Dermis blood vessel endothelial cell (primary cell): Measurements from ENCODE around the gene TRHDE. TPM values are rescaled to one million over a fixed set of nuclear protein-coding genes. Genes with fewer than 3 reads are reported as not detected.

ENCODE experiments used
- DNase-seq: peaks from one replicate; pipeline ENCODE4 v3.0.0; 2010
- total RNA-seq: library from RNA; depleted of rRNA; stranded (reverse); fragments of >200 nt; gene quantifications from 2 replicates; pipeline ENCODE4 v1.2.3, GENCODE V29; 2014

Gene TRHDE
- total RNA-seq, 1 donor from 2014 or later = 0.51 TPM

DNA sequence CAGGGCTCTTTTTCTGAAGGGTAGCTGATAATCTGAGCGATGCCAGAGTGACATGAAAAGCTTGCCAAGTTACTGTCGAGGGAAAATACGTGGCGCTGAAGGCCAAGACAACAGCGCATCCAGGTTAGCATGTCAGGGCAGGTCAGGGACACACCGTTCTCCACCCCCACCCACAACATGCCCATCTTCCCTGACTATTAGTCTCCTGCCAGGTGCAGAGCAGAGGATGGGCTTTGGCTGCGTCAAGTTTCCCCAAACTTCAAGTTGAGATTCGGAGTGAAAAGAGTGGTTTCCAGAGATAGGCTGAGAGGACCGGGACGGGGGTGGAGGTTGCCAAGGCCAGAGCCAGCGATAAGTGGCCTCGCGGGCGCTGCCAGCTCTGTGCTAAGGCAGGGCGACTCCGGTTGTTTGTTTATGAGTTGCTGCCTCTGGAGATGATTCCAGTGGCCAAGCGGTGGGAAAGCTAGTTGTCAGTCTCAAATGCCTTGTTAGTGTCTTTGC lies 1.7 kb downstream of the TRHDE start:
- no peak for DNase-seq

DNA sequence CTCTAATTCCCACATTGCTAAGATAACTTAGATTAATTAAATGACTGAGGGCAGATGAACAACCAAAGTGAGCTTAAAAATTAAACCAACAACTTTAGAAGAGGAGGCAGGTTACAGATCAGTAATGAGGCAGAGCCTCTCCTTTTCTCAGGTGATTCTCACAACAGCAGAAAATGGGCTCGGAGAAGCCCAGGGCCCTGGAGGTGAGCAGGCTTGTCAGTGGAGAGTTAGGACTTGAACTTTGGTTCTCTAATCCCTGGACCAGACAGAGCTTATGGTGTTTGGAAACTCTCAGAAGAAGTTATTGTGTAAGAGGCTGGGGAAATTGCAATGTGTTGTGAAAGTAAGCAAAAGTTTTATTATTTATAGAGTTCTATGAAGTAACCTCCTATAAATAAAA lies 2.8 kb downstream of the TRHDE start:
- DNase-seq = no peak

DNA sequence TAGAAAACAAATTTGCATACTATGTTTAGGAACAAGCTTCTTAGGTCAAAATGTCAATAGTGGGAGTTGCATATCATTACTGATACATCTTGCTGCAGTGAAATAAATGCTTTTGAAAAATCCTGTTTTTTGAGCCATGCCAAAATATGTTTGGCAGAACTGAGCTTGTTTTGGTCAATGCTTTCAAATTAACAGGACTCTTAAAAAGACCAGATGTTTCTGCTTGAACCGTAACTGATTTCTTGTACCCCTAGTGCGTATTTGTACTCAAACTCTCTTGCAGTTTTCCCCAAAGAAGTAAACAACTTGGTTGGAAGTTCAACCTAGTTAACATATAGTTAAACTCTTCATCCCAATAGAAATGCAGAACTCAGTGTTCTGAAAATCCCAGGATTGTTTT lies 3.4 kb downstream of the TRHDE start:
- no peak for DNase-seq

DNA sequence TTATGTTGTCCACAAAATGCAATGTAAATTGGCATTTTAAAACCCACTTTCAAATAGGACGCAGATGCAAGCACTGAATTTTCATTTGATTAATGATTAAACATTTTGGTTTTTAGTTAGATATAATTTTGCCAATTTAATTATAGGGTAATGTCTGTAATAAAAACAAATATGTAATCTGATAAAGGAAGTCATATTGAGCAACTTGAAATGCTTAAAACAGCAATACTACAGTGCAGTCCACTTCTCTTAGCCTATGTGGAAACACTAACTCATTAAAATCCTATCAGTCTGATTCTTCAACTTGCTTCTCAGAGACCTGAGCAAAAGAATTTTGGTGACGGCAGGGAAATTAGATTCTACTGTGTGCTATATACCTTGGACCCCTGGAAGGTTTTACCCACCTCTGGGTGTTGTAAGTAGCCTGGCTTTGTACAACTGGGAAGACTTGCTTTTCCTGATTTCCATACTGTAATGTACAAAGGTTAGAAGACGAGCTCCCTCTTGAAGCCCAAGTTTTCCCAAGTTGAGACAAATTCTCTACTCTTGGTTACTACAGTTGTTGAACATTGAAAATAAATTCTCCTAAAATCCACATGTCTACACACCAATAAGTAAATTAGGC lies 4.1 kb downstream of the TRHDE start:
- DNase-seq = no peak

- no peak for DNase-seq
Measured at GRCh38 chr12:72277415-72277814, 5.2 kb downstream of the TRHDE start.

DNA sequence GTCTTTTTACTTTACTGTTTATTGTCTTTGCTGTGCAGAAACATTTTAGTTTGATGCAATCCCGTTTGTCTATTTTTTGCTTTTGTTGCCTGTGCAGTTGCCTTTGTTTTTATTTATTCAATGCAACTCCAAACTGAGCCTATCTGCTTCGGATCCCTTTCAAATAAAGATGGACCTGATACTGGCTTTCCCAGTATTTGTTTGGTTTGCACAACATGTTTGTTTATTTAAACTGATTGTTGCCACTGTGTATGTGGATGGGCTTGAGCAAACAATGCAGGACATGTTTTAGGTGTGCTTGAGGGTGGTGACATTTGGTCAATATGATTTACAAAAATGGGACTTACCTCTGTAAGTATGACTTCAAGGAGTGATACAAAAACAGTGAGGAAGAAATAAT lies 6.7 kb downstream of the TRHDE start:
- DNase-seq = no peak

- DNase-seq = no peak
Measured at GRCh38 chr12:72281126-72281525, 9.0 kb downstream of the TRHDE start.

GRCh38 chr12:72282721-72283120 lies 10.6 kb downstream of the TRHDE start:
- no peak for DNase-seq

DNA sequence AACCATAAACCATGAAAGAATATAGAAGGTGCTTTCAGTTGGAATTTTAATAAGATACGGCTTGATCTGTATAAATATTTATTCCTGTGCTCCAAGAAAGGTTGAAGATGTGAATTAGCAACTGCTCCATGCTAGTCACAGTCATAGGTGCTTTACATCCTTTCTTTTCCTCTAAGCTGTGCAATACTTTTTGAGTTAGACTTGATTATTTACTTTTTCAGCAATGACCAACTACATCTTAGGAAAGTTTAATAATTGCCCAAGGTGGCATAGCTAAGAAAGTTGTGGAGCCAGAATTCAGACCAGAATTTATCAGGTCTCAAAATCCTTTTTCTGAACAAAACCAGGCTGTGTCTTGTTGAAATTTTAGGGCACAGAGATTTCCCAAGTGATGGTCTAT lies 13.7 kb downstream of the TRHDE start:
- no peak for DNase-seq

- no peak for DNase-seq
Measured at GRCh38 chr12:72286526-72286925, 14.4 kb downstream of the TRHDE start.

DNA sequence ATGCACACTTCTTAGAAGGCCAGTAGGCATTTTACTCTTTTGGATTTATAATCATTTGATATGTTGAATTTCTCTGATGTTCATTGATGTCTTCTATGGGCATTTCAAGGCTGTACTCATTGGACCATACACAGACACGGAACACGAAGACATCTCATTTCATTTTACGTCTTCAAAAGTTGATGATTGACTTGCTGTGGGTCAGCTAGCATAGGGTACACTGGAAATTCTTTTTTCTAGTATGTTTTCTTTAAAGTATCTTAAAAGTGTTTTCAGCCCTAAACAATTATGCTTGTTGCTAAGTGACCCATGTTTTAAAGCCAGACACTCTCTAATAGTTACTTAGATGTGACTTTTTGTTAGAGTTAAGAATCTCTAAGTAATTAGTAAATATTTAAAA lies 16.3 kb downstream of the TRHDE start:
- no peak for DNase-seq

- DNase-seq = no peak
Measured at GRCh38 chr12:72288911-72289310, 16.7 kb downstream of the TRHDE start.

GRCh38 chr12:72289633-72290032 lies 17.5 kb downstream of the TRHDE start:
- DNase-seq = no peak

DNA sequence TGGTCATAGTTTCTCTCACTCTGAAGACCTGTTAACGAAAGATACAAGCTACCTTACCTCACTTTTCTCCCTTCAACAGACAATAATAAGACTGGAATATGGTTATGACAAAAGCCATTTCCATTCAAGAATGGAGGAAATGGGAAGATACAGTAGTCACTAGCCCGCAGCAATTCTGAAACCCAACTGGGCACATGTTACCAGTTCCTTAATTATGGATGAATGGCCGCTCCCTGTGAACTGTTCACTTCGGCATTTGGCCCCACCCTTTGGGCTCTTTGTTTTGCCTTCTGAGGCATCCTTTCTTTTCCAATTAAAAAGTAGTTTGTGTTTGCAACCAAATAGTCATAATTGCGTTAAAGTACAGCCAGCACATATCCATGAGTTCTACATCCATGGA lies 19.0 kb downstream of the TRHDE start:
- no peak for DNase-seq

DNA sequence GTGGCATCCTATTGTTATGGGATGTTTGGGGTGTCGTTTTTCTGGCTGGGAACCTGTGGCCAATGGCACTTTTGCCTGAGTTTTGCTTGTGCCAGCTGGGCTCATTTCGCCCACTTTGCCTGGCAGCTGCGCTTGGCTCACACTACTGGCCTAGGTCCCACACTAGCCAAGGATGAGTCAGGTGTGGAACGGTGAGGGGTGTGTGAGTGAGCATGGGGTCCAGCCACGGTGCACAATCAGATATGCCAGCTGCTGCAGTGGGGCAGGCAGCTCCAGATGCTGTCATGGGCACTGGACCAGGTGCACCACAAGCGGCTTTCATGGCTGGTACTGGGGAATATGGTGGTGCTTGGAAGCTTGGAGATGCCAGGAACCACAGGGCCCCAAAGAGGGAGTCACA lies 21.5 kb downstream of the TRHDE start:
- no peak for DNase-seq

- no peak for DNase-seq
Measured at GRCh38 chr12:72295101-72295500, 22.9 kb downstream of the TRHDE start.

DNA sequence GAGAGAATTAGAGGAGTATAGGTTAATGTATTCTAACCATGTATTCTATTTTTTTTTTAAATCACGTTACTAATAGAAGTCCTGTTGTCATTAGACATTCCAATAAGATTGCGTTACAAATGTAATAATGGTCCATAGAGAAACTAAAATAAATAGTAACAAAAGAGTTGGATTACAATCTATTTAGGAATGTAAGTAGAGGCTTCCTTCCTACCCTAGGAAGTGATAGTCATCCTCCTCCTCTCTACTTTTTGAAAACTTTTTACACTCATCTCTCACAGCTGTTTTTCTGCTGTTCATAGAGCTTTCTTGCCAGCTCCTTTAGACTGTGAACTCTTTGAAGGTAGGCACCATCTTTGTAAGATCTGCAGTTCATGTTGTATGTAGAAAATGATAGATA lies 23.6 kb downstream of the TRHDE start:
- no peak for DNase-seq

GRCh38 chr12:72296389-72296788 lies 24.2 kb downstream of the TRHDE start:
- no peak for DNase-seq

GRCh38 chr12:72297666-72298065 lies 25.5 kb downstream of the TRHDE start:
- DNase-seq = no peak

- no peak for DNase-seq
Measured at GRCh38 chr12:72300728-72301127, 28.6 kb downstream of the TRHDE start.

DNA sequence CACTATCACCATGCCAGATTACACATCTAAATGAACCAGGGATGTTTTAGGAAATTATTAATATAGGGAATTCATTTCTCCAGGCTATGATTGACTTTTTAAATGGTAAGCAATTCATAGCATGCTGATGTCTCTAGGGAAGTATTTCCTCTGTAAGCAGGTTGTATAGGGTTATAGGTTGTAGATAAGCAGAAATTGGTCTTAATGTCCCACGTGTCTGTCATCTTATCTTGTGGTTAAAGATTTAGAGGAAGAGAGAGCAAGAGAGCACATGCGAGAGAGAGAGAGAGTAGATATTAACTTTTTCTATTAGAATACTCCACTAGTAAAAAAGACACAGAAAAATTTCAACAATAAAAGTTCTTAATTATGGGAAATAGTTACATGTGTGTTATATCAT lies 32.6 kb downstream of the TRHDE start:
- no peak for DNase-seq

DNA sequence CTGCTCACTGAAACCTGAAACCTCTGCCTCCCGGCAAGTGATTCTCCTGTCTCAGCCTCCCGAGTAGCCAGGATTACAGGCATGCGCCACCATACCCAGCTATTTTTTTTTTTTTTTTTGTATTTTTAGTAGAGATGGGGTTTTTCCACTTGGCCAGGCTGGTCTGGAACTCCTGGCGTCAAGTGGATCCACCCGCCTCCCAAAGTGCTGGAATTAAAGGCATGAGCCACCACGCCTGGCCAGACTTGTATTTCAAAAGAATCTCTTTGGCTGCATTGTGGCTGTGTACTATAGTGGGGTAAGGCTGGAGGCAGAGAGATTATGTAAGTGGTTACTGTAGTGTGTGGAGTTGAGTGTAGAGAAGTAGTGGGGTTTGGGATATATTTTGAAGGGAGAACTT lies 35.1 kb downstream of the TRHDE start:
- DNase-seq = no peak

DNA sequence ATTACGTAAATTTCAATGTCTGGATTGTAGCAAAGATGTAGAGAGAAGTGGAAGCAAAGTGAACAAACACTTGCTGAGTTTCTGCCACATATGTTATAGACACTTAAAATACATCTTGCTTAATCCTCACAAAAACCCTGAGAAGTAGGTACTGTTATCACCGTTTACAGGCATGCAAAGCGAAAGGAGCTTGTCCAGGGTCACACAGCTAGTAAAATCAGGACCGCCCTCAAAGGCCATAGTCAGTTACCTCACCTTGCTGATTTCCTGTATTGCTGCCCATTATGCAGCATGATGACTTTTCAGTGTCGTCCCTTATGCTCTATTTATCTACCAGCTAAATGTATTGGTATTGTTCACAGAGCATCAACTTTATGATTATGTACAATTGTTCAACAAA lies 39.8 kb downstream of the TRHDE start:
- no peak for DNase-seq

- no peak for DNase-seq
Measured at GRCh38 chr12:72313806-72314205, 41.6 kb downstream of the TRHDE start.

- no peak for DNase-seq
Measured at GRCh38 chr12:72315858-72316257, 43.7 kb downstream of the TRHDE start.
